ENCODE data around the gene LEMD1. TPM values are rescaled to one million over a fixed set of nuclear protein-coding genes. Genes with fewer than 3 reads are reported as not detected.
A peak's percentile ranks its signal among the peaks of the same experiment; 100 is the strongest.

The LEMD1 gene
- total RNA-seq, 2 donors from 2014 or later = 0.68 to 22.0 TPM

DNA sequence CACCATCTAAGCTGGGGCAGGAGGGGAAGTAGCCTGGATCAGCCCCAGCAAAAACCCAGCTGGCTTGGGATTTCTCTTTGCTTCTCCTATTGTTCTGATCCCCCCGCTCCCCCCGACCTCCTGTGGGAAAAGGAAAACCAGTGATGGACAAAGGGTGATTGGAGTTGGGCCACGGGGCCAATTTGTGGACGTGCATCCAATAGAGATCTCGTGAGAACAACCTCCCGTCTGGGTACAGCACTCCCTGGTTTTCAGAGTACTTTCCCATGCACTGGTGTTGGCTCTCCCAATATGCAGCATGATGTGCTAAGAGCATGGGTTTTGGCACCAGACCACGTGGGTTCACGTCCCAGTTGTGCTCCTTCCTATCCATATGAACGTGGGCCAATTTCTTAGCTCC is 25.0 kb upstream of the LEMD1 start:
- intact Hi-C loops (cut with DNase I) = no loop called here
- H3K4me1 ChIP-seq (replicated peaks) = no peaks in the 10 kb centered on the region
- H3K27me3 ChIP-seq (replicated peaks; ENCODE audit: insufficient read depth) = peaks cover 2% of the 10 kb centered on the region
- H3K4me3 ChIP-seq = no peak overlapping the region
- H3K36me3 ChIP-seq = no peaks in the 10 kb centered on the region
- no peak for DNase-seq (ENCODE audit: low spot score)
- H3K27ac ChIP-seq = no peak overlapping the region
- 45% methylated on average over 9 of the region's 9 CpGs for WGBS
- H3K9me3 ChIP-seq = no peaks in the 10 kb centered on the region
- TF ChIP-seq, protein P1, sequence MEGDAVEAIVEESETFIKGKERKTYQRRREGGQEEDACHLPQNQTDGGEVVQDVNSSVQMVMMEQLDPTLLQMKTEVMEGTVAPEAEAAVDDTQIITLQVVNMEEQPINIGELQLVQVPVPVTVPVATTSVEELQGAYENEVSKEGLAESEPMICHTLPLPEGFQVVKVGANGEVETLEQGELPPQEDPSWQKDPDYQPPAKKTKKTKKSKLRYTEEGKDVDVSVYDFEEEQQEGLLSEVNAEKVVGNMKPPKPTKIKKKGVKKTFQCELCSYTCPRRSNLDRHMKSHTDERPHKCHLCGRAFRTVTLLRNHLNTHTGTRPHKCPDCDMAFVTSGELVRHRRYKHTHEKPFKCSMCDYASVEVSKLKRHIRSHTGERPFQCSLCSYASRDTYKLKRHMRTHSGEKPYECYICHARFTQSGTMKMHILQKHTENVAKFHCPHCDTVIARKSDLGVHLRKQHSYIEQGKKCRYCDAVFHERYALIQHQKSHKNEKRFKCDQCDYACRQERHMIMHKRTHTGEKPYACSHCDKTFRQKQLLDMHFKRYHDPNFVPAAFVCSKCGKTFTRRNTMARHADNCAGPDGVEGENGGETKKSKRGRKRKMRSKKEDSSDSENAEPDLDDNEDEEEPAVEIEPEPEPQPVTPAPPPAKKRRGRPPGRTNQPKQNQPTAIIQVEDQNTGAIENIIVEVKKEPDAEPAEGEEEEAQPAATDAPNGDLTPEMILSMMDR (IDR thresholded peaks at IDR 0.05) = no peak
- TF ChIP-seq POLR2AphosphoS5 (IDR thresholded peaks at IDR 0.05) = no peak
- TF ChIP-seq POLR2A (IDR thresholded peaks at IDR 0.05) = no peak

- peaks cover 2% of the 10 kb centered on the region for H3K27me3 ChIP-seq (replicated peaks; ENCODE audit: insufficient read depth)
- no peaks in the 10 kb centered on the region for H3K4me1 ChIP-seq (replicated peaks)
- H3K4me3 ChIP-seq = no peak overlapping the region
- no peak overlapping the region for H3K27ac ChIP-seq
- no peaks in the 10 kb centered on the region for H3K36me3 ChIP-seq
- no peaks in the 10 kb centered on the region for H3K9me3 ChIP-seq
- intact Hi-C loops (cut with DNase I) = no loop called here
- DNase-seq (ENCODE audit: low spot score) = no peak
- TF ChIP-seq, protein P1 (IDR thresholded peaks at IDR 0.05) = no peak
- no peak for TF ChIP-seq POLR2A (IDR thresholded peaks at IDR 0.05)
- no peak for TF ChIP-seq POLR2AphosphoS5 (IDR thresholded peaks at IDR 0.05)
- WGBS = 69% methylated on average over 5 of the region's 5 CpGs
Observed at GRCh38 chr1:205445646-205445935, 23.7 kb upstream of the LEMD1 start.

- Histone ChIP-seq H3K27me3 (replicated peaks; ENCODE audit: insufficient read depth) (peaks cover 2% of the 10 kb centered on the region), H3K4me3 (no peak overlapping the region), H3K4me1 (replicated peaks) (no peaks in the 10 kb centered on the region), H3K36me3 (no peaks in the 10 kb centered on the region), H3K9me3 (no peaks in the 10 kb centered on the region), H3K27ac (no peak overlapping the region)
- intact Hi-C loops (cut with DNase I) = no loop called here
- TF ChIP-seq POLR2AphosphoS5 (IDR thresholded peaks at IDR 0.05) (no peak), POLR2A (IDR thresholded peaks at IDR 0.05) (no peak)
- TF ChIP-seq, protein P1 (IDR thresholded peaks at IDR 0.05) = no peak
- WGBS = 24% methylated on average over 18 of the region's 18 CpGs
- peak; percentile 51 for DNase-seq (ENCODE audit: low spot score)
Observed at GRCh38 chr1:205444931-205445645, 23.2 kb upstream of the LEMD1 start.

GRCh38 chr1:205444300-205444930 is 22.6 kb upstream of the LEMD1 start:
- DNase-seq (ENCODE audit: low spot score) = no peak
- TF ChIP-seq POLR2AphosphoS5 (IDR thresholded peaks at IDR 0.05) = no peak
- TF ChIP-seq, protein P1 (IDR thresholded peaks at IDR 0.05) = no peak
- TF ChIP-seq POLR2A (IDR thresholded peaks at IDR 0.05) = no peak
- intact Hi-C loops (cut with DNase I) = no loop called here
- no peak overlapping the region for H3K4me3 ChIP-seq
- H3K36me3 ChIP-seq = no peaks in the 10 kb centered on the region
- H3K27me3 ChIP-seq (replicated peaks; ENCODE audit: insufficient read depth) = peaks cover 2% of the 10 kb centered on the region
- no peak overlapping the region for H3K27ac ChIP-seq
- H3K9me3 ChIP-seq = no peaks in the 10 kb centered on the region
- H3K4me1 ChIP-seq (replicated peaks) = no peaks in the 10 kb centered on the region
- 35% methylated on average over 10 of the region's 10 CpGs for WGBS

All from prostate gland (tissue), 2 donors.